IMR-90 (cell line): ENCODE results near the gene CEBPE. TPM values are rescaled to one million over a fixed set of nuclear protein-coding genes. Genes with fewer than 3 reads are reported as not detected.

Experiments
- ATAC-seq: fragments of 200-7000 bp; cut with Tn5 transposase; 2 replicates; pipeline ENCODE4 v1.9.1; 2020; ENCODE audit warnings: low read depth, mild to moderate bottlenecking, moderate library complexity
- BruUV-seq: library from RNA; stranded (reverse); fragments of 400-500 nt; replicated peaks from 2 replicates; lab custom pipeline; 2021; lab: Mats Ljungman, UMichigan
- CTCF ChIA-PET: fragments of 300-600 bp; formaldehyde crosslinking; extraction: SDS; loops from one replicate; lab custom pipeline; 2021; ENCODE audit warnings: antibody characterized with exemption; lab: Yijun Ruan, JAX
- POLR2A ChIA-PET: fragments of 300-600 bp; sonication (Branson Sonifier 250); formaldehyde crosslinking; loops from one replicate; lab custom pipeline; 2022; ENCODE audit warnings: antibody characterized with exemption; ENCODE audit not compliant: unreplicated experiment; lab: Charles Lee
- DNase-seq: peaks from one replicate; pipeline ENCODE4 v3.0.0; 2013
- H2AFZ ChIP-seq: replicated peaks from 2 replicates; pipeline ENCODE3; 2013; ENCODE audit warnings: low read length, mild to moderate bottlenecking; ENCODE audit not compliant: poor library complexity
- H2AK5ac ChIP-seq: 2 replicates; pipeline ENCODE4 v1.6.1; 2013; ENCODE audit warnings: low read depth, low read length, inconsistent platforms
- H2AK9ac ChIP-seq: replicated peaks from 2 replicates; pipeline ENCODE3; 2013; ENCODE audit warnings: mild to moderate bottlenecking, low read depth, low read length, moderate library complexity; ENCODE audit not compliant: poor library complexity
- H2BK120ac ChIP-seq: 2 replicates; pipeline ENCODE4 v1.6.1; 2013; ENCODE audit warnings: low read depth, low read length, inconsistent platforms
- H2BK15ac ChIP-seq: 3 replicates; pipeline ENCODE4 v1.6.1; 2013; ENCODE audit warnings: low read depth, low read length, inconsistent platforms
- H2BK20ac ChIP-seq: 2 replicates; pipeline ENCODE4 v1.6.1; 2013; ENCODE audit warnings: low read depth, mild to moderate bottlenecking, inconsistent platforms, low read length, moderate library complexity
- H2BK5ac ChIP-seq: 2 replicates; pipeline ENCODE4 v1.6.1; 2013; ENCODE audit warnings: mild to moderate bottlenecking, low read depth, low read length, inconsistent platforms; ENCODE audit not compliant: poor library complexity, severe bottlenecking
- H3K14ac ChIP-seq: replicated peaks from 2 replicates; pipeline ENCODE4 v1.6.1; 2013; ENCODE audit warnings: low read depth, low read length, inconsistent platforms
- H3K18ac ChIP-seq: 2 replicates; pipeline ENCODE4 v1.6.1; 2013; ENCODE audit warnings: low read depth, low read length, control low read depth
- H3K23ac ChIP-seq: 2 replicates; pipeline ENCODE4 v1.6.1; 2013; ENCODE audit warnings: low read depth, low read length, inconsistent platforms
- H3K27ac ChIP-seq: 2 replicates; pipeline ENCODE4 v1.5.1; 2013; ENCODE audit warnings: mild to moderate bottlenecking, control low read depth, low read length; ENCODE audit not compliant: insufficient read depth
- H3K27me3 ChIP-seq: 2 replicates; pipeline ENCODE4 v1.6.1; 2013; ENCODE audit warnings: low read length; ENCODE audit not compliant: control insufficient read depth, insufficient read depth
- H3K36me3 ChIP-seq: 2 replicates; pipeline ENCODE4 v1.6.1; 2013; ENCODE audit warnings: low read length, mixed read lengths; ENCODE audit not compliant: control insufficient read depth, insufficient read depth
- H3K4ac ChIP-seq: 2 replicates; pipeline ENCODE4 v1.6.1; 2013; ENCODE audit warnings: low read depth, low read length, inconsistent platforms
- H3K4me1 ChIP-seq: 2 replicates; pipeline ENCODE4 v1.6.1; 2013; ENCODE audit warnings: low read length, mixed read lengths; ENCODE audit not compliant: control insufficient read depth, insufficient read depth
- H3K4me2 ChIP-seq: 2 replicates; pipeline ENCODE4 v1.6.1; 2013; ENCODE audit warnings: low read depth, mild to moderate bottlenecking, control low read depth, low read length, moderate library complexity
- H3K4me3 ChIP-seq: 2 replicates; pipeline ENCODE4 v1.5.1; 2013; ENCODE audit warnings: low read depth, mild to moderate bottlenecking, control low read depth, low read length, moderate library complexity; ENCODE audit not compliant: insufficient read depth
- H3K56ac ChIP-seq: 2 replicates; pipeline ENCODE4 v1.6.1; 2013; ENCODE audit warnings: low read length, inconsistent platforms; ENCODE audit not compliant: insufficient read depth; ENCODE audit errors: extremely low read depth
- H3K79me1 ChIP-seq, 2 experiments: 2 replicates each; pipeline ENCODE4 v1.6.1; 2013; ENCODE audit warnings: low read length in 2 of 2, inconsistent platforms in 1 of 2, low read depth in 1 of 2
- H3K9ac ChIP-seq: 2 replicates; pipeline ENCODE4 v1.6.1; 2013; ENCODE audit warnings: low read depth, low read length, control low read depth
- H3K9me1 ChIP-seq: 2 replicates; pipeline ENCODE4 v1.6.1; 2013; ENCODE audit warnings: low read length, inconsistent platforms; ENCODE audit not compliant: insufficient read depth
- H3K9me3 ChIP-seq: 2 replicates; pipeline ENCODE4 v1.6.1; 2013; ENCODE audit warnings: low read length; ENCODE audit not compliant: control insufficient read depth, insufficient read depth
- H4K20me1 ChIP-seq: 2 replicates; pipeline ENCODE4 v1.6.1; 2013; ENCODE audit warnings: low read length, inconsistent platforms; ENCODE audit not compliant: insufficient read depth
- H4K5ac ChIP-seq: 2 replicates; pipeline ENCODE4 v1.6.1; 2013; ENCODE audit warnings: mild to moderate bottlenecking, low read depth, low read length, control low read depth
- H4K8ac ChIP-seq, 2 experiments: 2 replicates each; pipeline ENCODE4 v1.6.1; 2013; ENCODE audit warnings: low read depth in 2 of 2, low read length in 2 of 2, control low read depth in 1 of 2, inconsistent platforms in 1 of 2
- H4K91ac ChIP-seq: 2 replicates; pipeline ENCODE4 v1.6.1; 2013; ENCODE audit warnings: low read depth, low read length, inconsistent platforms; ENCODE audit not compliant: insufficient read depth
- BHLHE40 ChIP-seq: fragments of 150-350 bp; IDR thresholded peaks from 2 replicates; pipeline ENCODE4 v1.6.1; 2016; ENCODE audit warnings: mild to moderate bottlenecking, low read depth, low read length
- CEBPB ChIP-seq: IDR thresholded peaks from 2 replicates; pipeline ENCODE4 v1.6.1; 2012; ENCODE audit warnings: low read depth, low read length, improper control_type of control experiment
- CHD1 ChIP-seq: IDR thresholded peaks from 2 replicates; pipeline ENCODE4 v1.6.1; 2012; ENCODE audit warnings: low read depth, low read length, improper control_type of control experiment
- CTCF ChIP-seq: conservative IDR thresholded peaks from 2 replicates; pipeline ENCODE4 v1.5.1; 2012; ENCODE audit warnings: mild to moderate bottlenecking, low read depth, low read length, improper control_type of control experiment
- FOS ChIP-seq: fragments of 150-350 bp; IDR thresholded peaks from 2 replicates; pipeline ENCODE4 v1.6.1; 2016; ENCODE audit warnings: low read depth, low read length
- MAFK ChIP-seq: IDR thresholded peaks from 2 replicates; pipeline ENCODE4 v1.6.1; 2012; ENCODE audit warnings: low read depth, low read length, improper control_type of control experiment
- MXI1 ChIP-seq: IDR thresholded peaks from 2 replicates; pipeline ENCODE4 v1.6.1; 2012; ENCODE audit warnings: low read depth, mild to moderate bottlenecking, low read length, moderate library complexity, borderline replicate concordance
- NFE2L2 ChIP-seq: fragments of 150-350 bp; IDR thresholded peaks from 2 replicates; pipeline ENCODE4 v1.6.1; 2016; ENCODE audit warnings: low read depth, mild to moderate bottlenecking, low read length
- POLR2A ChIP-seq: IDR thresholded peaks from 2 replicates; pipeline ENCODE4 v1.6.1; 2012; ENCODE audit warnings: mild to moderate bottlenecking, low read depth, low read length
- RAD21 ChIP-seq: IDR thresholded peaks from 2 replicates; pipeline ENCODE4 v1.6.1; 2012; ENCODE audit warnings: low read length, improper control_type of control experiment
- RFX5 ChIP-seq: IDR thresholded peaks from 2 replicates; pipeline ENCODE4 v1.8.0; 2012; ENCODE audit warnings: low read depth, mild to moderate bottlenecking, low read length, moderate library complexity
- SMC3 ChIP-seq: fragments of 150-350 bp; IDR thresholded peaks from 2 replicates; pipeline ENCODE4 v1.6.1; 2016; ENCODE audit warnings: low read depth, mild to moderate bottlenecking, antibody characterized with exemption, low read length, moderate library complexity
- USF2 ChIP-seq: fragments of 150-350 bp; IDR thresholded peaks from 2 replicates; pipeline ENCODE4 v1.6.1; 2017; ENCODE audit warnings: mild to moderate bottlenecking, antibody characterized with exemption, low read length, low read depth
- WGBS, 2 experiments: methylation state at CpG; one replicate each; pipeline versions ENCODE4 v1.1.5 to v1.1.7; 2013; ENCODE audit warnings: missing lambda C conversion rate in 2 of 2; ENCODE audit not compliant: insufficient read length in 1 of 2; ENCODE audit errors: extremely low coverage in 2 of 2; 5-methylcytosine and 5-hydroxymethylcytosine counted together
- dilution Hi-C: fragments of 300-500 bp; cut with HindIII; formaldehyde crosslinking; loops from one replicate; pipeline ENCODE4 v1.14.3; 2018; ENCODE audit warnings: low sequenced_read_pairs; ENCODE audit not compliant: unreplicated experiment
- in situ Hi-C: fragments of 300-500 bp; cut with MboI; formaldehyde crosslinking; loops from 3 replicates; pipeline ENCODE4 v1.14.3; 2019; ENCODE audit warnings: low sequenced_read_pairs, inconsistent platforms, mixed read lengths
- intact Hi-C: fragments of 100-400 bp; cut with micrococcal nuclease; formaldehyde crosslinking; loops from 2 replicates; pipeline ENCODE4 v1.10.0; 2022
- polyA plus RNA-seq, 3 experiments: library from polyadenylated mRNA; depleted of rRNA; stranded (reverse); fragments of >200 nt; gene quantifications; 2 replicates each; pipeline ENCODE4 v1.2.3, GENCODE V29; 2012; ENCODE audit warnings: low replicate concordance in 1 of 3
- total RNA-seq: library from RNA; depleted of rRNA; stranded (reverse); fragments of >200 nt; gene quantifications from 2 replicates; pipeline ENCODE4 v1.2.3, GENCODE V29; 2012
- TF ChIP-seq, protein P1 (sequence below): fragments of 150-350 bp; IDR thresholded peaks from 2 replicates; pipeline ENCODE4 v1.6.1; 2016; ENCODE audit warnings: low read depth, mild to moderate bottlenecking, low read length, moderate library complexity, borderline replicate concordance

Gene CEBPE
- total and polyA plus RNA-seq, 2 of the 4 experiments (the other 2 are of a cell fraction), result 0.05 TPM; not detected in 1

DNA sequence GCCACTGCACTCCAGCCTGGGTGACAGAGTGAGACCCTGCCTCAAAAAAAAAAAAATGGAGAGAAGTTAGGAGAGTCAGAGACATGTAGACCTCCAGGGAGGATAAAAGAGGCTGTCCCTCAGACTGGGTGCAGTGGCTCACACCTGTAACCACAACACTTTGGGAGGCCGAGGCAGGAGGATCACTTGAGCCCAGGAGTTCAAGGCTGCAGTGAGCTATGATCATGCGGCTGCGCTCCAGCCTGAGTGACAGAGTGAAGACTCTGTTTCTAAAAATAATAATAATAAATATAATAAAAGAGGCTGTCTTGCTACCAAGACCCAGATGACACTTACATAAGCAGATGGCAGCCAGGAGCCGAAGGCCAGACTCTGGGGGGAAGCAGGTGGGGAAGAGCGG lies 45.9 kb upstream of the CEBPE start:
- ATAC-seq (no peak), DNase-seq (no peak)
- intact Hi-C loops, result no loop called here
- H2BK15ac ChIP-seq, result no peak overlapping the region
- no peak overlapping the region for H3K56ac ChIP-seq
- H4K91ac ChIP-seq, result no peak overlapping the region
- H3K14ac ChIP-seq, result no peak overlapping the region
- H3K4ac ChIP-seq, result no peak overlapping the region
- H4K8ac ChIP-seq, result no peak overlapping the region
- no peak overlapping the region for H3K9ac ChIP-seq
- no peaks in the 10 kb centered on the region for H3K9me1 ChIP-seq
- H3K4me1 ChIP-seq, result peaks cover 3% of the 10 kb centered on the region; the same call in 1 of the 2 replicates
- H3K36me3 ChIP-seq, result no peaks in the 10 kb centered on the region
- WGBS, 2 experiments, result no CpG with 5 or more reads among the region's 5 CpGs
- no peak overlapping the region for H3K4me2 ChIP-seq
- H3K9me3 ChIP-seq, result no peaks in the 10 kb centered on the region
- no peak overlapping the region for H4K5ac ChIP-seq
- H4K20me1 ChIP-seq, result no peaks in the 10 kb centered on the region
- peaks cover 35% of the 10 kb centered on the region for H3K27me3 ChIP-seq
- no peak overlapping the region for H2BK120ac ChIP-seq
- dilution Hi-C loops, result no loop called here
- no peak overlapping the region for H3K27ac ChIP-seq
- no peak overlapping the region for H3K4me3 ChIP-seq
- no peak overlapping the region for H2AFZ ChIP-seq
- H3K79me1 ChIP-seq, result no peaks in the 10 kb centered on the region
- no peak overlapping the region for H3K18ac ChIP-seq
- BruUV-seq, result no TSS peak
- H2AK5ac ChIP-seq, result no peak overlapping the region
- H3K23ac ChIP-seq, result no peak overlapping the region
- CTCF ChIA-PET, result no interaction called here
- H2BK20ac ChIP-seq, result no peak overlapping the region
- H2BK5ac ChIP-seq, result no peak overlapping the region
- POLR2A ChIA-PET, result no interaction called here
- TF ChIP-seq FOS (no peak), MAFK (no peak), CTCF (no peak), RFX5 (no peak), BHLHE40 (no peak), NFE2L2 (no peak), POLR2A (no peak), CEBPB (no peak), RAD21 (no peak), SMC3 (no peak), CHD1 (no peak), USF2 (no peak), MXI1 (no peak)
- TF ChIP-seq, protein P1, sequence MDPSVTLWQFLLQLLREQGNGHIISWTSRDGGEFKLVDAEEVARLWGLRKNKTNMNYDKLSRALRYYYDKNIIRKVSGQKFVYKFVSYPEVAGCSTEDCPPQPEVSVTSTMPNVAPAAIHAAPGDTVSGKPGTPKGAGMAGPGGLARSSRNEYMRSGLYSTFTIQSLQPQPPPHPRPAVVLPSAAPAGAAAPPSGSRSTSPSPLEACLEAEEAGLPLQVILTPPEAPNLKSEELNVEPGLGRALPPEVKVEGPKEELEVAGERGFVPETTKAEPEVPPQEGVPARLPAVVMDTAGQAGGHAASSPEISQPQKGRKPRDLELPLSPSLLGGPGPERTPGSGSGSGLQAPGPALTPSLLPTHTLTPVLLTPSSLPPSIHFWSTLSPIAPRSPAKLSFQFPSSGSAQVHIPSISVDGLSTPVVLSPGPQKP, result no peak
- in situ Hi-C loops, result no loop called here
- H2AK9ac ChIP-seq, result no peak overlapping the region
